HG03521 (cell line): Measurements from ENCODE around the gene APBB2.

Experiments
- ATAC-seq: cut with Tn5 transposase; IDR thresholded peaks from one replicate; pipeline ENCODE4 v1.9.1; 2021; ENCODE audit warnings: mild to moderate bottlenecking, moderate library complexity; ENCODE audit not compliant: unreplicated experiment

Gene APBB2

GRCh38 chr4:40875507-40876150 is 338.7 kb downstream of the APBB2 start:
- no peak for ATAC-seq

- ATAC-seq: no peak
These were observed 339.4 kb downstream of the APBB2 start for GRCh38 chr4:40874901-40875300.

GRCh38 chr4:40874331-40874730 is 340.0 kb downstream of the APBB2 start:
- ATAC-seq: no peak

GRCh38 chr4:40871695-40872250 is 342.6 kb downstream of the APBB2 start:
- ATAC-seq: no peak

- ATAC-seq: no peak
These were observed 344.2 kb downstream of the APBB2 start for GRCh38 chr4:40870150-40870549.

- no peak for ATAC-seq
These were observed 348.6 kb downstream of the APBB2 start for GRCh38 chr4:40865696-40866095.

- ATAC-seq: no peak
These were observed 349.8 kb downstream of the APBB2 start for GRCh38 chr4:40864531-40864930.

- ATAC-seq: no peak
These were observed 355.4 kb downstream of the APBB2 start for GRCh38 chr4:40858962-40859361.

- ATAC-seq: no peak
These were observed 356.4 kb downstream of the APBB2 start for GRCh38 chr4:40857956-40858355.

- peak; percentile 94 for ATAC-seq
These were observed 357.4 kb downstream of the APBB2 start for GRCh38 chr4:40856840-40857362.

- no peak for ATAC-seq
These were observed 358.0 kb downstream of the APBB2 start for GRCh38 chr4:40856277-40856839.

GRCh38 chr4:40850496-40850895 is 363.8 kb downstream of the APBB2 start:
- no peak for ATAC-seq

- ATAC-seq: no peak
These were observed 365.4 kb downstream of the APBB2 start for GRCh38 chr4:40848940-40849339.

- no peak for ATAC-seq
These were observed 366.1 kb downstream of the APBB2 start for GRCh38 chr4:40848251-40848650.

- ATAC-seq: no peak
These were observed 367.8 kb downstream of the APBB2 start for GRCh38 chr4:40846532-40846931.

GRCh38 chr4:40845154-40845835 is 369.0 kb downstream of the APBB2 start:
- ATAC-seq: no peak

- no peak for ATAC-seq
These were observed 370.1 kb downstream of the APBB2 start for GRCh38 chr4:40844261-40844660.

- no peak for ATAC-seq
These were observed 370.6 kb downstream of the APBB2 start for GRCh38 chr4:40843696-40844095.

- ATAC-seq: no peak
These were observed 371.5 kb downstream of the APBB2 start for GRCh38 chr4:40842725-40843423.

GRCh38 chr4:40842318-40842717 is 372.0 kb downstream of the APBB2 start:
- ATAC-seq: no peak

- peak; percentile 45 for ATAC-seq
These were observed 373.3 kb downstream of the APBB2 start for GRCh38 chr4:40840985-40841571.
